DLD1 (cell line): ENCODE measurements around the gene SRPK2.
"Not testable (repeated sequence)": the region's sequence is repeated elsewhere in the genome, so short reads cannot be mapped to it uniquely, and the experiment has no call there.

Source experiments
- in situ Hi-C: cut with HindIII; loops from 2 replicates; pipeline ENCODE4 v1.10.0; 2017; ENCODE audit warnings: low sequenced_read_pairs

The SRPK2 gene

GRCh38 chr7:105268511-105269392, 120.0 kb downstream of the SRPK2 start:
- in situ Hi-C loops: no loop called here

DNA sequence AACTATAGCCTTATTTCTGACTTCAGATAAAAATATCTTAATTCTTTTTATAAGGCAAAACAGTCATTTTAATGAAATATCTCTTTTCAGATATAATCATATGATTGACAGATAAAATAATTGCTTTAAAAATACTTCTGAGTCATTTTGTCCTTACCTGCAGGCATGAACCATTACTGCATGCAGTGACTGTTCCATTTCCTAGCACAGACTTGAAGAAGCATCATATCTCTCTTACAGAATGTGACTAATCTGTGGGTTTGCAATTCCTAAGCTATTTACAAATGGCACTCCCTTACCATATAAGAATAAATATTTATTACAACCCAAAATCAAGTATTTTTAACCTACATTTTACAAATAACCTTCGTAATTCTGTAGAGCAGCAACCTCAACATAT, 120.7 kb downstream of the SRPK2 start:
- in situ Hi-C loops: no loop called here

- in situ Hi-C loops: no loop called here
Measured at GRCh38 chr7:105267244-105267643, 121.5 kb downstream of the SRPK2 start.

DNA sequence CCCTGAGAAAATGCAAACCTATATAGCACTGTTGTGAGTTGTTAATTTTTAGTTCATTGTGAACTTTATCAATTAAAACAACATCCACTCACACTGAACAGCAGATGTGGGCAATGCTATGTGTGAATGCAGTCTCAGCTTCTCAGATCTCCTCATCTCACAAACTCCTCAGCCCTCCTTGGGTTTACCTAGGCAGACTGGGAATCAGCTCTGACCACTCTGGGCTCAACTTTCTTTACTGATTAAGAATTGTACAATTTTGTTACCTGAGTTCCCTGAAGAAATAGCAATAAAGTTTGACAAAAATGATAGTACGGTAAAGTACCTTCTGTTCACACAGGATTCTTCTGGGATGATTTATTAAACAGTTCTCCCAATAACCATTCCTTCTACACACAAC, 124.0 kb downstream of the SRPK2 start:
- in situ Hi-C loops: no loop called here

DNA sequence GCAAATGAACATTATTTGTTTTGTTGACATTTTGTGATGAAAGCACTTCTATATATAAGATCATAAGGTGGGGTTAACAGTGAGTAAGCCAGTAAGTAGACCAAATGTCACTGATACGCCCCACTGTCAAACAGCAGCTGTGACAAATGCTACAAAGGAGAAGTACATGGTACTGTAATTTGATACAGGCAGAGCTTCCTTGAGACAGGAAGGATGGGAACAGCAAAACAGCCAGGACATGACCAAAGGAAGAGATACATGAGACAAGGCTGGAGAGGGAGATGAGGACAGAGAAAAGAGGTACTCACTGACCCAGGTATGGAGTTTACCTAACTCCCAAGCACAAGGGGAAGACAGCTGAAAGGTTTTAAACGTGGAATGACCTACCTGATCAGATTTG, 127.0 kb downstream of the SRPK2 start:
- in situ Hi-C loops: no loop called here

GRCh38 chr7:105260201-105260871, 128.4 kb downstream of the SRPK2 start:
- in situ Hi-C loops: not testable (repeated sequence)

DNA sequence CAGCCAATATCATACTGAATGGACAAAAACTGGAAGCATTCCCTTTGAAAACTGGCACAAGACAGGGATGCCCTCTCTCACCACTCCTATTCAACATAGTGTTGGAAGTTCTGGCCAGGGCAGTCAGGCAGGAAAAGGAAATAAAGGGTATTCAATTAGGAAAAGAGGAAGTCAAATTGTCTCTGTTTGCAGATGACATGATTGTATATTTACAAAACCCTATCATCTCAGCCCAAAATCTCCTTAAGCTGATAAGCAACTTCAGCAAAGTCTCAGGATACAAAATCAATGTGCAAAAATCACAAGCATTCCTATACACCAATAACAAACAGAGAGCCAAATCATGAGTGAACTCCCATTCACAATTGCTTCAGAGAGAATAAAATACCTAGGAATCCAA, 129.8 kb downstream of the SRPK2 start:
- in situ Hi-C loops: not testable (repeated sequence)

- in situ Hi-C loops: no loop called here
Measured at GRCh38 chr7:105257338-105257737, 131.4 kb downstream of the SRPK2 start.

DNA sequence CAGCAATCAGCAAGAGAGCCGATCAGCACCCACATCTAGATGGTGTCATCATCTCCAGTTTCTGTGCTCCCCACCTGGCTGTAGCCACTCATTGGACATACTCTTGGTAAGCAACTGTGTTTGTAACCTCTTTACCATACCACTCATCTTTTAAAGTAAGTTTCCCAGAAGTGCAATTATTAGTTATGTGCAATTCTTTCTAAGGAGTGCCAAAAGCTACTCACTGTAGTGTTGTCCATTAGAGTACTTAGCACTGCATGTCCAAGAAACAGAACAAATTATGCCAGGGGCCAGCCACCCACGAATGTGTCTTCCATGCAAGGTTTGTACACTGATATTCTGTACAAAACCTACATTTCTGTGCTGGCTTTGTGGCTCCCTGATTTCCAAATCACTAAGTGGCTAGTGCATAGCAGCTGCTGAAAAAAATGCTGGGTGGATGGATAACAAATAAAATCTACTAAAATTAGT, 131.9 kb downstream of the SRPK2 start:
- in situ Hi-C loops: no loop called here

GRCh38 chr7:105250706-105251105, 138.0 kb downstream of the SRPK2 start:
- in situ Hi-C loops: no loop called here

GRCh38 chr7:105250239-105250638, 138.5 kb downstream of the SRPK2 start:
- in situ Hi-C loops: no loop called here

- in situ Hi-C loops: no loop called here
Measured at GRCh38 chr7:105249216-105249615, 139.5 kb downstream of the SRPK2 start.

DNA sequence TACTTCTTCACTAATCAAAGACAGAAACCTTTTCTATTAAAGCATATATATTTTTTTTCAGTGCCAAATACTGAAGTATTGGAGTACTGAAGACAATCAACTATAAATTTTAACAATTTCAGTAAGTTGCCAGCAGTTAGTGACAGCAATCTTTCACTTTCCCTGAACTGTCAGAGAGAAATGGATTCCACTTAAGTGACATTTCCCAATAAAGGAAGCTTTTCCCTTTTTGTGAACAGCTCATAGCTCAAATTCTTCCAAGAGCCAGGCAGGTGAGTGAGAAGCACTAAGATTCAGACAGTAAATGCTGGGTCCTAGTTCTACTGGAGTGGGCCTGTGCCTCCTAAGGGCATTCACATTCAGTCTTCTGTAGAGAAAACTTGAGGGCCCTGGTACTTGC, 142.0 kb downstream of the SRPK2 start:
- in situ Hi-C loops: no loop called here

DNA sequence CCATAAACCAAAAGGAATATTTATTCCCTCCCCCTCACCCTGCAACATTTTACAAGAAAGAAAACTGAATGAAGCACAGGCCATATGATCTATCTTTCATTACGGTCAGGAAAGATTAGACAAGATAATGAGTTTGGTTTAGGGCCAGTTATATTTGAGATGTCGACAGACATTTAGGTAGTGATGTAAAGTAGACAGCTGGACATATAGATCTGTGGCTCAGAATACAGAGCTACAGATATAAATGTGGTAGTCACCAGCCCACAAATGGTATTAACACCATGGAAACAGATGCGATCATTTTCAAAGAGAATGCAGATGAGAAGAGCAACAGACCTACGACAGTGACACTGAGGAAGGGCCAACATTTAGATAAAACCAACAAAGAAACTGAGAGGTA, 142.5 kb downstream of the SRPK2 start:
- in situ Hi-C loops: no loop called here

DNA sequence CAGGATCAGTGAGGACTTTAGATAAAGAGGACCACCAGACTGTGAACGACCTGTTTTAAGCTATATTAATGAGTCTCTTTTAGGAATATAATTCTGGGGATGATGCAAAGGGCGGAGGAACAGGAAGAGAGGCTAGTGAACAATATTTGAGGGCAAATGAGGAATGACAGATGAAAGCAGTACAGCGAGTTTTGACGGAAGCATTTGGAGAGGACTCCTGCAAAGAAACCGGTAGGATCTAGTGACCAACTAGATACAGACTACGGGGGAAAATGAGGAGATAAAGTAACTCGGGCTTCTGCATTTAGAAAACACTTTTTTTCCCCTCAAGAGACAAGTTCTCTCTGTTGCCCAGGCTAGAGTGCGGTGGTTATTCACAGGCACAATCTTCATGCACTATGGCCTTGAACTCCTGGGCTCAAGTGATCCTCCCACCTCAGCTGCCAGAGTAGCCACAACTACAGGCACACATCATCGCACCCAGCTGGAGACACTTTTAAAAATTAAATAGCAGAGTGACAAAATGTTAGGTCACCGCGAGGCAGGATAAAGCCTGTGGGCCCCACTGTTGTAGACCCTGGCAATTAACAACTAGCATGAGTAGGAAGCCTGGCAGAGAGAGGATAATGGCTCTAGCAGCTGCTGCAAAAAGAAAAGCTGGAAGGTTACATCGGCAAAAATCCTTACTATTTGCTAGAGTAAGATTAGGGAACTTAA, 143.2 kb downstream of the SRPK2 start:
- in situ Hi-C loops: no loop called here

DNA sequence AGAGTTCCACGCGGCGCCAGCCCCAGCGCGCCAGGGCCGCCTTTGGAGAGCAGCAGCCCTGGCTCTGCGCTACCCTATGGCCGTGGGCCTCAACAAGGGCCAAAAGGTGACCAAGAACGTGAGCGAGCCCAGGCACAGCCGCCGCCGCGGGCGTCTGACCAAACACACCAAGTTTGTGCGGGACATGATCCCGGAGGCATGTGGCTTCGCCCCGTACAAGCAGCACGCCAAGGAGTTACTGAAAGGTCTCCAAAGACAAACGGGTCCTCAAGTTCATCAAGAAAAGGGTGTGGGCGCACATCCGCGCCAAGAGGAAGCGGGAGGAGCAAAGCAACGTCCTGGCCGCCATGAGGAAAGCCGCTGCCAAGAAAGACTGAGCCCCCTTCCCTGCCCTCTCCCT, 144.1 kb downstream of the SRPK2 start:
- in situ Hi-C loops: no loop called here

- in situ Hi-C loops: no loop called here
Measured at GRCh38 chr7:105241198-105241597, 147.5 kb downstream of the SRPK2 start.

- in situ Hi-C loops: no loop called here
Measured at GRCh38 chr7:105238198-105238765, 150.4 kb downstream of the SRPK2 start.

- in situ Hi-C loops: no loop called here
Measured at GRCh38 chr7:105234886-105235285, 153.8 kb downstream of the SRPK2 start.

DNA sequence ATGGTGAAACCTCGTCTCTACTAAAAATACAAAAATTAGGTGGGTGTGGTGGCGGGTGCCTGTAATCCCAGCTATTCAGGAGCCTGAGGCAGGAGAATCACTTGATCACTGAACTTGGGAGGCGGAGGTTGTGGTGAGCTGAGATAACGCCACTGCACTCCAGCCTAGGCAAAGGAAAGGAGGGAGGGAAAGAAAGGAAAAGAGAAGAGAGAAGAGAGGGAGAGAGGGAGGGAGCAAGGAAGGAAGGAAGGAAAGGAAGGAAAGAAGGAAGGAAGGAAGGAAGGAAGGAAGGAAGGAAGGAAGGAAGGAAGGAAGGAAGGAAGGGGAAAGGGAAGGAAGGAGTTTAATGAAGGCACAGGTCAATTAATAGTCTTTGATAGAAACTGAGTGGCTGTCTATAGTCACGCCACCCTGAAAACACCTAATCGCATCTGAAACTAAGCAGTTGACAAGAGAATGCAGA, 155.9 kb downstream of the SRPK2 start:
- in situ Hi-C loops: not testable (repeated sequence)

DNA sequence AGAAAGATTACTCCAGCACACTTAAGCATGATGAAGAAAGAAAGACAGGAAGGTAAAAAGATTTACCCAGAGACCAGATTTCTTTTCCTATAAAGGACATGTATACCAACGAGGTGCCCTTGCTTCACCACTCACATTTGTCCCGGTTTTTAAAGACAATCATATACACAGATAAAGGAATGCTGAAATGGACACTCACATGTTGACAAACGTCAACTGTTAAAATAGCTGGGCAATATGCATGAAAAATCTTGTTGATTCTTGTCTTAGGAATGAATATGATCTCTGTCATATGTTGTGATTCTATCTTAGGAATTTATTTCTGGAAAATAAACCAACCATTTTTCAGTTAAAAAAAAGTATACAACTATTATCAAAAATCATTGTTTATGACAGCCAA, 158.2 kb downstream of the SRPK2 start:
- in situ Hi-C loops: no loop called here
